Mammary epithelial cell (primary cell): Measurements from ENCODE around the gene C2CD3.
A peak's percentile ranks its signal among the peaks of the same experiment; 100 is the strongest.

Source experiments
- CTCF ChIP-seq, 2 donors: IDR thresholded peaks in 1 of 2; conservative IDR thresholded peaks in 1 of 2; 2 replicates each; pipeline ENCODE4 v1.5.1; 2011 to 2012; ENCODE audit warnings: inconsistent platforms in 2 of 2, low read length in 2 of 2, mild to moderate bottlenecking in 2 of 2, control low read depth in 1 of 2, low read depth in 1 of 2; ENCODE audit not compliant: insufficient read depth in 1 of 2; ENCODE audit errors: extremely low read depth in 1 of 2
- EZH2 ChIP-seq: IDR thresholded peaks from 2 replicates; pipeline ENCODE4 v1.6.1; 2012; ENCODE audit warnings: low read length, inconsistent platforms, borderline replicate concordance

- TF ChIP-seq CTCF (conservative IDR thresholded peaks at IDR 0.05 in 1 of 2, IDR thresholded peaks at IDR 0.05 in 1 of 2; ENCODE audit: extremely low read depth in 1 of 2, insufficient read depth in 1 of 2, low read depth in 1 of 2, low read length in 2 of 2) (peak in 1 of 2 donors; percentile 42), EZH2 (no peak)
Measured at GRCh38 chr11:74170694-74171629, at the start of gene C2CD3, which contains the start of gene PPME1.
